Cardiac muscle cell (in vitro differentiated cells and primary cell): ENCODE results near the gene ITGA11. TPM values are rescaled to one million over a fixed set of nuclear protein-coding genes. Genes with fewer than 3 reads are reported as not detected.

Source experiments
- DNase-seq, 2 donors: peaks; one replicate each; pipeline versions ENCODE4 v3.0.0 to v3.0.0-alpha.2; 2010 to 2017; ENCODE audit warnings: low read depth in 1 of 2, low spot score in 1 of 2
- H3K27ac ChIP-seq: fragments of 200-600 bp; sonication (generic); 2 replicates; pipeline ENCODE4 v1.5.1; 2016
- H3K27me3 ChIP-seq: fragments of 200-600 bp; sonication (generic); 2 replicates; pipeline ENCODE4 v1.6.0; 2016; ENCODE audit warnings: control low read depth
- H3K36me3 ChIP-seq: fragments of 200-600 bp; sonication (generic); 2 replicates; pipeline ENCODE4 v1.5.1; 2016; ENCODE audit warnings: control low read depth
- H3K4me1 ChIP-seq: fragments of 200-600 bp; sonication (generic); 2 replicates; pipeline ENCODE4 v1.8.1; 2017; ENCODE audit warnings: low read depth, mild to moderate bottlenecking, mixed run types
- H3K4me3 ChIP-seq: fragments of 200-600 bp; sonication (generic); 2 replicates; pipeline ENCODE4 v1.5.1; 2016; ENCODE audit warnings: mild to moderate bottlenecking
- H3K9me3 ChIP-seq: fragments of 200-600 bp; sonication (generic); 2 replicates; pipeline ENCODE4 v1.5.1; 2017; ENCODE audit warnings: low read depth, mild to moderate bottlenecking, control low read depth
- CTCF ChIP-seq: IDR thresholded peaks from 2 replicates; pipeline ENCODE4 v1.5.1; 2012; ENCODE audit warnings: low read depth, mild to moderate bottlenecking, low read length
- polyA plus RNA-seq: library from polyadenylated mRNA; unstranded; fragments of >200 nt; fragmentation: Nextera tagmentation; extraction: Ambion mirVana; gene quantifications from 2 replicates; pipeline ENCODE4 v1.2.1, GENCODE V29; 2016
- total RNA-seq: library from RNA; depleted of rRNA; stranded (reverse); fragments of >200 nt; gene quantifications from 2 replicates; pipeline ENCODE4 v1.2.3, GENCODE V29; 2016

The ITGA11 gene
- total and polyA plus RNA-seq, 2 experiments from 2014 or later = 0.12 to 1.2 TPM

- DNase-seq = peak; percentile 92 to 96
- H3K27me3 ChIP-seq = no peaks in the 10 kb centered on the region
- no peaks in the 10 kb centered on the region for H3K36me3 ChIP-seq
- H3K4me1 ChIP-seq = peaks cover 48% of the 10 kb centered on the region
- no peak for TF ChIP-seq CTCF
- H3K9me3 ChIP-seq = no peaks in the 10 kb centered on the region
- peak within 1 kb of the TSS; percentile 70 for H3K4me3 ChIP-seq
- peak within 1 kb of the TSS; percentile 96 for H3K27ac ChIP-seq
These were observed 154.2 kb downstream of the ITGA11 start, which contains the start of gene FEM1B for GRCh38 chr15:68277603-68278344. FEM1B (plus strand) TSS chr15:68277745; CDS start chr15:68278418, 673 bp downstream.

DNA sequence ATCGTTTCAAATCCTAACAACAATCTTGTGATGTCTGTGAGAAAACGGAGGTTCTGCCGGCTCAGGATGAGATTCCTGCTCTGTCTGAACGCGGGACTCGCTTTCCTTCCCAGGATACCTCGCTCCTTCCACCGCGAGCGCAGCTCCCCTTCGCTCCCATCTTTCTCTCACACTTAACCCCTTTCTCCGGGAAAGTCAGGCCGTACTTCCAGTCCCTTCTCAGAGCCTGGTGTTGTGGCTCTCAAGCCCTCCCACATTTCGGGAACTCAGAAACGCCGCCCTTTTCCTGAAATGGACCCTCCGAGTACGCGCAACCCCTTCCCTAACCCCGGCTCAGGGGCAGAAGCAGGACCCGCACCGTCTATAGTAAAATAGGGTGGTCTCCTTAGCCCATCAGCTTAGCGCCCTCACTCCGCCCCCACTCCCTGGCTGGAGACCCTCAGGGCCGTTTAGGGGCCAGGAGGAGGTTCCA lies 154.8 kb downstream of the ITGA11 start:
- Histone ChIP-seq H3K4me3 (peak overlapping the region; percentile 70), H3K27ac (peak overlapping the region; percentile 96), H3K9me3 (no peaks in the 10 kb centered on the region), H3K4me1 (peaks cover 48% of the 10 kb centered on the region), H3K36me3 (no peaks in the 10 kb centered on the region), H3K27me3 (no peaks in the 10 kb centered on the region)
- TF ChIP-seq CTCF = no peak
- peak; percentile 56 to 78 for DNase-seq

DNA sequence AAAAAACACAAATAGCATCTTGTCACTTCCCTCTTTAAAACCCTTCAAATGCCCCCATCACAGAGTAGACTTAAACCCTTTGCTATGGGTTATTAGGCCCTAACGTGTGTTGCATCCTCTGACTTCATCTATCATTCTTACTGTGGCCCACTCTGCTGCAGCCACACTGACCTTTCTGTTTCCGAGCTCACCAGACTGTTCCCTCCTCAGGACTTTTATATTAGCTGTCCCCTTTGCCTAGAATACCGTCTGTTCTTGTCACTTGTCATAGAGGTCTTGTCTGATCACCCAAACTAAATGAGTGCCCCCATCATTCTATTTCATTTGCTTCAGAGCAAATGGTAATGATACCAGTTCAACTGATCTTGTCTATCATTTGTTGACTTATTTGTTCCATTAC lies 155.3 kb downstream of the ITGA11 start:
- Histone ChIP-seq H3K27me3 (no peaks in the 10 kb centered on the region), H3K9me3 (no peaks in the 10 kb centered on the region), H3K27ac (peak overlapping the region; percentile 96), H3K4me1 (peaks cover 46% of the 10 kb centered on the region), H3K36me3 (no peaks in the 10 kb centered on the region), H3K4me3 (peak overlapping the region; percentile 70)
- no peak for TF ChIP-seq CTCF
- DNase-seq = no peak

GRCh38 chr15:68275165-68275746 lies 156.7 kb downstream of the ITGA11 start:
- peaks cover 32% of the 10 kb centered on the region for H3K4me1 ChIP-seq

More at GRCh38 chr15:68275165-68275746, 156.7 kb downstream of the ITGA11 start:
- Histone ChIP-seq H3K4me3 (no peak overlapping the region), H3K9me3 (no peaks in the 10 kb centered on the region), H3K27me3 (no peaks in the 10 kb centered on the region), H3K27ac (no peak overlapping the region), H3K36me3 (no peaks in the 10 kb centered on the region)
- DNase-seq = no peak
- no peak for TF ChIP-seq CTCF
